ENCODE results near the gene TH. TPM values are rescaled to one million over a fixed set of nuclear protein-coding genes. Genes with fewer than 3 reads are reported as not detected.

The TH gene
- total RNA-seq, 4 donors from 2014 or later, result 0.34 to 1.0 TPM; not detected in 2

- H3K4me1 ChIP-seq, result peaks cover 37% of the 10 kb centered on the region
- DNase-seq (ENCODE audit: low spot score in 2 of 2), result no peak
- no peaks in the 10 kb centered on the region for H3K36me3 ChIP-seq
- WGBS, result 7% methylated on average over 12 of the region's 12 CpGs
- no peak overlapping the region for H3K27ac ChIP-seq
- no peak overlapping the region for H3K4me3 ChIP-seq
- H3K27me3 ChIP-seq, result peaks cover 100% of the 10 kb centered on the region
- TF ChIP-seq POLR2A (IDR thresholded peaks at IDR 0.05) (no peak), EP300 (IDR thresholded peaks at IDR 0.05) (no peak), POLR2AphosphoS5 (IDR thresholded peaks at IDR 0.05) (no peak), CTCF (IDR thresholded peaks at IDR 0.05) (no peak)
- H3K9me3 ChIP-seq, result no peaks in the 10 kb centered on the region
Observed at GRCh38 chr11:2143477-2143798, 28.2 kb downstream of the TH start.

- no peak for DNase-seq (ENCODE audit: low spot score in 2 of 2)
- Histone ChIP-seq H3K4me3 (no peak overlapping the region), H3K27ac (no peak overlapping the region), H3K27me3 (peaks cover 100% of the 10 kb centered on the region), H3K9me3 (no peaks in the 10 kb centered on the region), H3K4me1 (peaks cover 44% of the 10 kb centered on the region), H3K36me3 (no peaks in the 10 kb centered on the region)
- TF ChIP-seq EP300 (IDR thresholded peaks at IDR 0.05), result no peak
- no peak for TF ChIP-seq POLR2A (IDR thresholded peaks at IDR 0.05)
- TF ChIP-seq CTCF (IDR thresholded peaks at IDR 0.05), result no peak
- no peak for TF ChIP-seq POLR2AphosphoS5 (IDR thresholded peaks at IDR 0.05)
- WGBS, result 5% methylated on average over 6 of the region's 6 CpGs
Observed at GRCh38 chr11:2142762-2143202, 28.8 kb downstream of the TH start.

- Histone ChIP-seq H3K9me3 (no peaks in the 10 kb centered on the region), H3K4me1 (peaks cover 48% of the 10 kb centered on the region), H3K36me3 (no peaks in the 10 kb centered on the region), H3K27me3 (peaks cover 100% of the 10 kb centered on the region), H3K4me3 (no peak overlapping the region), H3K27ac (no peak overlapping the region)
- TF ChIP-seq POLR2AphosphoS5 (IDR thresholded peaks at IDR 0.05) (no peak), EP300 (IDR thresholded peaks at IDR 0.05) (no peak), POLR2A (IDR thresholded peaks at IDR 0.05) (no peak), CTCF (IDR thresholded peaks at IDR 0.05) (no peak)
- no peak for DNase-seq (ENCODE audit: low spot score in 2 of 2)
- 11% methylated on average over 5 of the region's 5 CpGs for whole genome bisulfite sequencing
Observed at GRCh38 chr11:2142300-2142759, 29.3 kb downstream of the TH start.

- peaks cover 55% of the 10 kb centered on the region for H3K4me1 ChIP-seq
- H3K4me3 ChIP-seq, result peak overlapping the region; percentile 32
Observed at GRCh38 chr11:2140411-2141400, 30.9 kb downstream of the TH start.

More at GRCh38 chr11:2140411-2141400, 30.9 kb downstream of the TH start:
- Histone ChIP-seq H3K27me3 (peaks cover 100% of the 10 kb centered on the region), H3K36me3 (no peaks in the 10 kb centered on the region), H3K27ac (no peak overlapping the region), H3K9me3 (no peaks in the 10 kb centered on the region)
- TF ChIP-seq EP300 (IDR thresholded peaks at IDR 0.05), result no peak
- TF ChIP-seq POLR2AphosphoS5 (IDR thresholded peaks at IDR 0.05), result no peak
- TF ChIP-seq POLR2A (IDR thresholded peaks at IDR 0.05), result no peak
- TF ChIP-seq CTCF (IDR thresholded peaks at IDR 0.05), result no peak
- no peak for DNase-seq (ENCODE audit: low spot score in 2 of 2)
- WGBS, result 8% methylated on average over 28 of the region's 102 CpGs

All from suprapubic skin (tissue), 4 donors.